ENCODE measurements around the gene ROBO3.

Gene ROBO3

GRCh38 chr11:124920356-124920755 is 55.1 kb downstream of the ROBO3 start:
- Histone ChIP-seq H3K36me3 (ENCODE audit: low read length) (no peaks in the 10 kb centered on the region), H2AFZ (ENCODE audit: low read depth, low read length, severe bottlenecking) (no peak overlapping the region), H3K4me3 (ENCODE audit: insufficient read depth, low read length, poor library complexity, severe bottlenecking) (no peak overlapping the region), H3K4me2 (ENCODE audit: low read depth, low read length, poor library complexity, severe bottlenecking) (no peak overlapping the region), H3K79me2 (ENCODE audit: insufficient read depth, low read length) (no peaks in the 10 kb centered on the region), H3K9me3 (ENCODE audit: insufficient read depth, low read length) (no peaks in the 10 kb centered on the region), H3K27me3 (ENCODE audit: low read length) (no peaks in the 10 kb centered on the region), H3K9ac (ENCODE audit: low read length) (no peak overlapping the region), H3K9me2 (replicated peaks; ENCODE audit: insufficient read depth, low read length) (no peaks in the 10 kb centered on the region), H3K27ac (ENCODE audit: low read depth, low read length) (no peak overlapping the region), H3F3A (ENCODE audit: insufficient read depth) (no peaks in the 10 kb centered on the region), H4K20me1 (ENCODE audit: low read depth, low read length) (no peaks in the 10 kb centered on the region)
- TF ChIP-seq CTCF (IDR thresholded peaks at IDR 0.05; ENCODE audit: insufficient read depth, low read length, poor library complexity, severe bottlenecking) (no peak), EZH2phosphoT487 (conservative IDR thresholded peaks at IDR 0.05; ENCODE audit: low read length) (no peak)

- no peak overlapping the region for H3K27ac ChIP-seq (ENCODE audit: low read depth, low read length)
- H3K36me3 ChIP-seq (ENCODE audit: low read length), result no peaks in the 10 kb centered on the region
- no peak overlapping the region for H2AFZ ChIP-seq (ENCODE audit: low read depth, low read length, severe bottlenecking)
- no peaks in the 10 kb centered on the region for H3F3A ChIP-seq (ENCODE audit: insufficient read depth)
- no peak overlapping the region for H3K9ac ChIP-seq (ENCODE audit: low read length)
- no peak overlapping the region for H3K4me3 ChIP-seq (ENCODE audit: insufficient read depth, low read length, poor library complexity, severe bottlenecking)
- H3K4me2 ChIP-seq (ENCODE audit: low read depth, low read length, poor library complexity, severe bottlenecking), result no peak overlapping the region
- H3K9me2 ChIP-seq (replicated peaks; ENCODE audit: insufficient read depth, low read length), result no peaks in the 10 kb centered on the region
- H3K9me3 ChIP-seq (ENCODE audit: insufficient read depth, low read length), result no peaks in the 10 kb centered on the region
- TF ChIP-seq EZH2phosphoT487 (conservative IDR thresholded peaks at IDR 0.05; ENCODE audit: low read length), result no peak
- no peak for TF ChIP-seq CTCF (IDR thresholded peaks at IDR 0.05; ENCODE audit: insufficient read depth, low read length, poor library complexity, severe bottlenecking)
- no peaks in the 10 kb centered on the region for H3K27me3 ChIP-seq (ENCODE audit: low read length)
- H3K79me2 ChIP-seq (ENCODE audit: insufficient read depth, low read length), result no peaks in the 10 kb centered on the region
- H4K20me1 ChIP-seq (ENCODE audit: low read depth, low read length), result no peaks in the 10 kb centered on the region
Measured at GRCh38 chr11:124920870-124921609, 55.8 kb downstream of the ROBO3 start.

DNA sequence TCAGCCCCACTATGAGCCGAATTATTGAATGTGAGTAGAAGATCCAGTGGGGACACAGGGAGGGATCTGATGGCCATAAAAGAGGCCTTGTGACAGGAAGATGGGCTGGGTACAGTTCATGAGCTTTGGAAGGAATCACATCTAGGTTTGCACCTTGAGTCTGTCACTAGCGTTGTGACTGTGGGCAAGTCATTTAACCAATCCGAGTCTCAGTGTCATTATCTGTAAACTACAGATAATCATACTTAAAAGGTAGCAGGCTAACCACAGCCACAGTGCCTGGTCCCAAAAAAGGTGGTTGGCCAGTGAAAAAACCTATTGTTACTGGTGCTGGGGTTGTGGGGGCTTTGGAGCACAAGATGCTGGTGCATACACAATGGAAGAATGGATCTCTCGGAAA is 57.6 kb downstream of the ROBO3 start:
- no peaks in the 10 kb centered on the region for H3K79me2 ChIP-seq (ENCODE audit: insufficient read depth, low read length)
- no peaks in the 10 kb centered on the region for H4K20me1 ChIP-seq (ENCODE audit: low read depth, low read length)
- no peak for TF ChIP-seq CTCF (IDR thresholded peaks at IDR 0.05; ENCODE audit: insufficient read depth, low read length, poor library complexity, severe bottlenecking)
- no peak for TF ChIP-seq EZH2phosphoT487 (conservative IDR thresholded peaks at IDR 0.05; ENCODE audit: low read length)
- no peak overlapping the region for H2AFZ ChIP-seq (ENCODE audit: low read depth, low read length, severe bottlenecking)
- no peak overlapping the region for H3K4me3 ChIP-seq (ENCODE audit: insufficient read depth, low read length, poor library complexity, severe bottlenecking)
- H3K9me3 ChIP-seq (ENCODE audit: insufficient read depth, low read length), result no peaks in the 10 kb centered on the region
- H3K36me3 ChIP-seq (ENCODE audit: low read length), result no peaks in the 10 kb centered on the region
- H3K9me2 ChIP-seq (replicated peaks; ENCODE audit: insufficient read depth, low read length), result no peaks in the 10 kb centered on the region
- no peaks in the 10 kb centered on the region for H3F3A ChIP-seq (ENCODE audit: insufficient read depth)
- H3K27me3 ChIP-seq (ENCODE audit: low read length), result no peaks in the 10 kb centered on the region
- no peak overlapping the region for H3K27ac ChIP-seq (ENCODE audit: low read depth, low read length)
- H3K9ac ChIP-seq (ENCODE audit: low read length), result no peak overlapping the region
- H3K4me2 ChIP-seq (ENCODE audit: low read depth, low read length, poor library complexity, severe bottlenecking), result no peak overlapping the region
